DMS153 treated with DMSO at 0.1 percent for 48 hours (cell line): Measurements from ENCODE around the gene RETREG2.

Source experiments
- DNase-seq: peaks from one replicate; lab custom pipeline; 2025; ENCODE audit not compliant: unreplicated experiment; lab: John Stamatoyannopoulos, UW

The RETREG2 gene

GRCh38 chr2:219177552-219178376 is at the start of gene RETREG2:
RETREG2 (plus strand) TSS chr2:219178275; CDS start chr2:219178353, 78 bp downstream.
- DNase-seq: peak; percentile 90

- DNase-seq: no peak
Measured at GRCh38 chr2:219128396-219128795, 49.7 kb upstream of the RETREG2 start.

GRCh38 chr2:219129589-219129988 is 48.5 kb upstream of the RETREG2 start:
- DNase-seq: no peak

GRCh38 chr2:219131327-219131726 is 46.7 kb upstream of the RETREG2 start:
- DNase-seq: no peak

GRCh38 chr2:219131744-219132143 is 46.3 kb upstream of the RETREG2 start:
- no peak for DNase-seq

GRCh38 chr2:219133976-219134375 is 44.1 kb upstream of the RETREG2 start:
- no peak for DNase-seq

- no peak for DNase-seq
Measured at GRCh38 chr2:219140722-219141121, 37.4 kb upstream of the RETREG2 start.

GRCh38 chr2:219142329-219142728 is 35.7 kb upstream of the RETREG2 start:
- no peak for DNase-seq

- DNase-seq: peak; percentile 16
Measured at GRCh38 chr2:219149667-219150066, 28.4 kb upstream of the RETREG2 start.

- peak; percentile 75 for DNase-seq
Measured at GRCh38 chr2:219155054-219155644, 22.9 kb upstream of the RETREG2 start.

GRCh38 chr2:219157396-219157795 is 20.7 kb upstream of the RETREG2 start:
- DNase-seq: no peak

- DNase-seq: no peak
Measured at GRCh38 chr2:219158025-219158424, 20.1 kb upstream of the RETREG2 start.

- DNase-seq: no peak
Measured at GRCh38 chr2:219158586-219158985, 19.5 kb upstream of the RETREG2 start.

- DNase-seq: no peak
Measured at GRCh38 chr2:219159771-219160185, 18.3 kb upstream of the RETREG2 start.

GRCh38 chr2:219160186-219161017 is 17.7 kb upstream of the RETREG2 start, which contains the start of gene NHEJ1:
NHEJ1 (minus strand) TSS chr2:219160815; CDS start chr2:219158362, 2,453 bp downstream.
- peak; percentile 85 for DNase-seq

GRCh38 chr2:219161097-219161496 is 17.0 kb upstream of the RETREG2 start:
- peak; percentile 48 for DNase-seq

GRCh38 chr2:219163156-219163555 is 14.9 kb upstream of the RETREG2 start:
- DNase-seq: no peak

GRCh38 chr2:219165058-219165911 is 12.8 kb upstream of the RETREG2 start:
- no peak for DNase-seq

- no peak for DNase-seq
Measured at GRCh38 chr2:219167997-219168396, 10.1 kb upstream of the RETREG2 start.

GRCh38 chr2:219168526-219168925 is 9.5 kb upstream of the RETREG2 start:
- no peak for DNase-seq

- DNase-seq: no peak
Measured at GRCh38 chr2:219168932-219169331, 9.1 kb upstream of the RETREG2 start.
